Neural cell (in vitro differentiated cells): Measurements from ENCODE around the gene TTC39C. TPM values are rescaled to one million over a fixed set of nuclear protein-coding genes. Genes with fewer than 3 reads are reported as not detected.

ENCODE experiments used
- H2AFZ ChIP-seq: fragments of 200-600, 300-800 bp; sonication (generic), shearing (Covaris generic); 2 replicates; pipeline ENCODE4 v1.6.0; 2014; ENCODE audit warnings: low read depth, mild to moderate bottlenecking, antibody characterized with exemption, low read length, moderate library complexity
- H3F3A ChIP-seq: fragments of 200-600 bp; shearing (Covaris generic); 2 replicates; pipeline ENCODE4 v1.6.1; 2016; ENCODE audit warnings: mild to moderate bottlenecking, moderate library complexity, mixed read lengths, antibody characterized with exemption, low read length; ENCODE audit not compliant: insufficient read depth, poor library complexity, severe bottlenecking
- H3K27ac ChIP-seq: fragments of 200-600, 300-800 bp; sonication (generic), shearing (Covaris generic); 2 replicates; pipeline ENCODE4 v1.5.1; 2014; ENCODE audit warnings: mild to moderate bottlenecking, low read length, moderate library complexity
- H3K27me3 ChIP-seq: fragments of 300-800, 200-600 bp; sonication (generic), shearing (Covaris generic); 2 replicates; pipeline ENCODE4 v1.6.0; 2014; ENCODE audit warnings: mild to moderate bottlenecking, low read depth, low read length, moderate library complexity; ENCODE audit not compliant: insufficient read depth
- H3K36me3 ChIP-seq: fragments of 300-800, 200-600 bp; sonication (generic), shearing (Covaris generic); 2 replicates; pipeline ENCODE4 v1.5.1; 2014; ENCODE audit warnings: mild to moderate bottlenecking, antibody characterized with exemption, low read length, moderate library complexity; ENCODE audit not compliant: insufficient read depth
- H3K4me2 ChIP-seq: fragments of 300-800, 200-600 bp; sonication (generic), shearing (Covaris generic); 2 replicates; pipeline ENCODE4 v1.6.0; 2014; ENCODE audit warnings: mild to moderate bottlenecking, low read length
- H3K4me3 ChIP-seq: fragments of 300-800, 200-600 bp; sonication (generic), shearing (Covaris generic); 2 replicates; pipeline ENCODE4 v1.5.1; 2014; ENCODE audit warnings: mild to moderate bottlenecking, low read length, moderate library complexity
- H3K79me2 ChIP-seq: fragments of 200-600 bp; shearing (Covaris generic); replicated peaks from 2 replicates; pipeline ENCODE4 v1.6.0; 2014; ENCODE audit warnings: mild to moderate bottlenecking, low read length, moderate library complexity; ENCODE audit not compliant: insufficient read depth
- H3K9ac ChIP-seq: fragments of 300-800, 200-600 bp; sonication (generic), shearing (Covaris generic); 2 replicates; pipeline ENCODE4 v1.6.1; 2016; ENCODE audit warnings: mild to moderate bottlenecking, low read length, mixed read lengths
- H3K9me2 ChIP-seq: fragments of 200-600 bp; shearing (Covaris generic); 2 replicates; pipeline ENCODE4 v1.6.1; 2016; ENCODE audit warnings: mild to moderate bottlenecking, low read length, mixed read lengths; ENCODE audit not compliant: insufficient read depth
- H3K9me3 ChIP-seq: fragments of 200-600, 300-800 bp; sonication (generic), shearing (Covaris generic); 2 replicates; pipeline ENCODE4 v1.6.1; 2016; ENCODE audit warnings: mild to moderate bottlenecking, mixed run types, low read length, moderate library complexity, mixed read lengths
- H4K20me1 ChIP-seq: fragments of 200-600 bp; shearing (Covaris generic); 2 replicates; pipeline ENCODE4 v1.6.1; 2016; ENCODE audit warnings: mild to moderate bottlenecking, mixed run types; ENCODE audit not compliant: insufficient read depth
- EP300 ChIP-seq: fragments of 450-650 bp; conservative IDR thresholded peaks from 2 replicates; pipeline ENCODE4 v1.6.1; 2014; ENCODE audit warnings: antibody characterized with exemption, mild to moderate bottlenecking, moderate library complexity; ENCODE audit not compliant: poor library complexity, severe bottlenecking
- EZH2 ChIP-seq: fragments of 200-600, 300-800 bp; shearing (Covaris generic), sonication (generic); IDR thresholded peaks from 2 replicates; pipeline ENCODE4 v1.6.1; 2014; ENCODE audit warnings: antibody characterized with exemption, low read length, borderline replicate concordance, mild to moderate bottlenecking; ENCODE audit not compliant: insufficient read depth, poor library complexity, severe bottlenecking
- MXI1 ChIP-seq: fragments of 450-650 bp; conservative IDR thresholded peaks from 2 replicates; pipeline ENCODE4 v1.6.1; 2014; ENCODE audit warnings: antibody characterized with exemption, mild to moderate bottlenecking; ENCODE audit not compliant: poor library complexity, severe bottlenecking
- POLR2AphosphoS5 ChIP-seq: IDR thresholded peaks from 2 replicates; pipeline ENCODE4 v1.6.1; 2012
- RAD21 ChIP-seq: fragments of 450-650 bp; conservative IDR thresholded peaks from 2 replicates; pipeline ENCODE4 v1.6.1; 2014; ENCODE audit warnings: antibody characterized with exemption, mild to moderate bottlenecking, moderate library complexity
- REST ChIP-seq: IDR thresholded peaks from 2 replicates; pipeline ENCODE4 v1.6.1; 2012; ENCODE audit warnings: borderline replicate concordance
- SMC3 ChIP-seq: fragments of 450-650 bp; conservative IDR thresholded peaks from 2 replicates; pipeline ENCODE4 v1.6.1; 2014; ENCODE audit warnings: antibody characterized with exemption, mild to moderate bottlenecking, moderate library complexity; ENCODE audit not compliant: poor library complexity
- TAF1 ChIP-seq: IDR thresholded peaks from 2 replicates; pipeline ENCODE4 v1.6.1; 2012; ENCODE audit warnings: low read depth
- polyA plus RNA-seq: library from polyadenylated mRNA; depleted of rRNA; stranded (reverse); fragments of >200 nt; gene quantifications from 2 replicates; pipeline ENCODE4 v1.2.3, GENCODE V29; 2014
- TF ChIP-seq, protein P1 (sequence below): fragments of 450-650 bp; IDR thresholded peaks from 2 replicates; pipeline ENCODE4 v1.5.1; 2014; ENCODE audit warnings: antibody characterized with exemption, mild to moderate bottlenecking, moderate library complexity; ENCODE audit not compliant: poor library complexity, severe bottlenecking

Gene TTC39C
- polyA plus RNA-seq, 1 donor from 2014 or later = 19.9 TPM

DNA sequence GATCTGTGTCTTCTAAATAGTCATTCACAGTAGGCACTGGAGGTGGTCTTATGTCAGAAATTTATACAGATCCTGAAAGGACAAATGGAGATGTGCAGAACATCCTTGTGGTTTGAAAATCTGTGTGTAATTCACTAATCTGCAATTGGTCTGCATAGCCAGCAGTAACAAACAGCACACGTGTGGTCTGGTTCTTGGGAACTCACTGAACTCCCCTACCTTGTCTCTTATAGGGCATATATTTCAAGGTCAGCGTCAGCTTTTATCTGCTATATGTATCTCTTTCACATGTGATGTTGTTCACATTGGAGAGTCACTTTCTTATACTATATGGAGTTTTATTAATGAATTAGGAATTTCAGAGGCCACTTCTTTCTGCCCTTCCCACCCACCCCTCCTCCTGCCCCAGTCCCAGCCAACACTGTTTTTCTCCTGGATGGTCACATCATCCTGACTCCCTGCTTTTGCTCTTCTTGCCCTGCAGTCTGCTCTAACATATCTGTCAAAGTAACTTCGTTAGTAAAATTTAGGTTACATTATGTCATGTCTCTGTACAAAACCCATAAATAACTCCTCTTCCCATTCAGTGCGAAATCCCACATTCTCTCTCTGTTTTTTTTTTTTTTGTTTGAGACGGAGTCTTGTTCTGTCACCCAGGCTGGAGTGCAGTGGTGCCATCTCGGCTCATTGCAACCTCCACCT is 88.9 kb downstream of the TTC39C start:
- H3K9me3 ChIP-seq = no peaks in the 10 kb centered on the region
- no peak overlapping the region for H3K4me2 ChIP-seq
- H3K4me3 ChIP-seq = no peak overlapping the region
- no peak overlapping the region for H3K9ac ChIP-seq
- no peaks in the 10 kb centered on the region for H3K9me2 ChIP-seq
- no peaks in the 10 kb centered on the region for H3K79me2 ChIP-seq
- no peak for TF ChIP-seq EP300
- no peak for TF ChIP-seq TAF1
- TF ChIP-seq, protein P1, sequence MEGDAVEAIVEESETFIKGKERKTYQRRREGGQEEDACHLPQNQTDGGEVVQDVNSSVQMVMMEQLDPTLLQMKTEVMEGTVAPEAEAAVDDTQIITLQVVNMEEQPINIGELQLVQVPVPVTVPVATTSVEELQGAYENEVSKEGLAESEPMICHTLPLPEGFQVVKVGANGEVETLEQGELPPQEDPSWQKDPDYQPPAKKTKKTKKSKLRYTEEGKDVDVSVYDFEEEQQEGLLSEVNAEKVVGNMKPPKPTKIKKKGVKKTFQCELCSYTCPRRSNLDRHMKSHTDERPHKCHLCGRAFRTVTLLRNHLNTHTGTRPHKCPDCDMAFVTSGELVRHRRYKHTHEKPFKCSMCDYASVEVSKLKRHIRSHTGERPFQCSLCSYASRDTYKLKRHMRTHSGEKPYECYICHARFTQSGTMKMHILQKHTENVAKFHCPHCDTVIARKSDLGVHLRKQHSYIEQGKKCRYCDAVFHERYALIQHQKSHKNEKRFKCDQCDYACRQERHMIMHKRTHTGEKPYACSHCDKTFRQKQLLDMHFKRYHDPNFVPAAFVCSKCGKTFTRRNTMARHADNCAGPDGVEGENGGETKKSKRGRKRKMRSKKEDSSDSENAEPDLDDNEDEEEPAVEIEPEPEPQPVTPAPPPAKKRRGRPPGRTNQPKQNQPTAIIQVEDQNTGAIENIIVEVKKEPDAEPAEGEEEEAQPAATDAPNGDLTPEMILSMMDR = no peak
- TF ChIP-seq RAD21 = no peak
- no peak for TF ChIP-seq EZH2
- no peak for TF ChIP-seq MXI1
- TF ChIP-seq REST = no peak
- no peak for TF ChIP-seq POLR2AphosphoS5
- TF ChIP-seq SMC3 = no peak
- no peaks in the 10 kb centered on the region for H4K20me1 ChIP-seq
- H3K36me3 ChIP-seq = peaks cover 8% of the 10 kb centered on the region
- H3K27me3 ChIP-seq = no peaks in the 10 kb centered on the region
- H3K27ac ChIP-seq = no peak overlapping the region
- H3F3A ChIP-seq = no peaks in the 10 kb centered on the region
- no peak overlapping the region for H2AFZ ChIP-seq

GRCh38 chr18:24104486-24104885 is 89.9 kb downstream of the TTC39C start:
- TF ChIP-seq, protein P1 = no peak
- TF ChIP-seq TAF1 (no peak), EZH2 (no peak), EP300 (no peak), POLR2AphosphoS5 (no peak), REST (no peak), MXI1 (no peak), SMC3 (no peak), RAD21 (no peak)
- no peaks in the 10 kb centered on the region for H3K79me2 ChIP-seq
- peaks cover 8% of the 10 kb centered on the region for H3K36me3 ChIP-seq
- H2AFZ ChIP-seq = no peak overlapping the region
- H3K9me2 ChIP-seq = no peaks in the 10 kb centered on the region
- H3K4me3 ChIP-seq = no peak overlapping the region
- H3K9ac ChIP-seq = no peak overlapping the region
- H3K27ac ChIP-seq = no peak overlapping the region
- no peaks in the 10 kb centered on the region for H3K9me3 ChIP-seq
- H4K20me1 ChIP-seq = no peaks in the 10 kb centered on the region
- H3F3A ChIP-seq = no peaks in the 10 kb centered on the region
- no peaks in the 10 kb centered on the region for H3K27me3 ChIP-seq
- H3K4me2 ChIP-seq = no peak overlapping the region
